ENCODE measurements around the gene PRKCA.
"Not testable (repeated sequence)": the region's sequence is repeated elsewhere in the genome, so short reads cannot be mapped to it uniquely, and the experiment has no call there.

The PRKCA gene

GRCh38 chr17:66469461-66469860, 167.0 kb downstream of the PRKCA start:
- DNase-seq = no peak

GRCh38 chr17:66469890-66470289, 167.5 kb downstream of the PRKCA start:
- no peak for DNase-seq

GRCh38 chr17:66472123-66472522, 169.7 kb downstream of the PRKCA start:
- DNase-seq = no peak

GRCh38 chr17:66474258-66474657, 171.8 kb downstream of the PRKCA start:
- no peak for DNase-seq

GRCh38 chr17:66474806-66475497, 172.5 kb downstream of the PRKCA start:
- DNase-seq = no peak

GRCh38 chr17:66476014-66476413, 173.6 kb downstream of the PRKCA start:
- no peak for DNase-seq

- no peak for DNase-seq
Measured at GRCh38 chr17:66477615-66478283, 175.3 kb downstream of the PRKCA start.

- DNase-seq = not testable (repeated sequence)
Measured at GRCh38 chr17:66479230-66479889, 176.9 kb downstream of the PRKCA start.

GRCh38 chr17:66480243-66480642, 177.8 kb downstream of the PRKCA start:
- DNase-seq = no peak

GRCh38 chr17:66480802-66481201, 178.4 kb downstream of the PRKCA start:
- DNase-seq = no peak

GRCh38 chr17:66481271-66481670, 178.9 kb downstream of the PRKCA start:
- DNase-seq = no peak

GRCh38 chr17:66483906-66484305, 181.5 kb downstream of the PRKCA start:
- DNase-seq = no peak

- no peak for DNase-seq
Measured at GRCh38 chr17:66485309-66485947, 183.0 kb downstream of the PRKCA start.

GRCh38 chr17:66487121-66487520, 184.7 kb downstream of the PRKCA start:
- no peak for DNase-seq

- DNase-seq = no peak
Measured at GRCh38 chr17:66487981-66488468, 185.6 kb downstream of the PRKCA start.

GRCh38 chr17:66488864-66489263, 186.5 kb downstream of the PRKCA start:
- no peak for DNase-seq

- not testable (repeated sequence) for DNase-seq
Measured at GRCh38 chr17:66489576-66489975, 187.2 kb downstream of the PRKCA start.

GRCh38 chr17:66491213-66491612, 188.8 kb downstream of the PRKCA start:
- DNase-seq = no peak

GRCh38 chr17:66491665-66492064, 189.3 kb downstream of the PRKCA start:
- no peak for DNase-seq

GRCh38 chr17:66492080-66492479, 189.7 kb downstream of the PRKCA start:
- DNase-seq = no peak

GRCh38 chr17:66492561-66493005, 190.2 kb downstream of the PRKCA start:
- no peak for DNase-seq

GRCh38 chr17:66493283-66494019, 191.0 kb downstream of the PRKCA start:
- DNase-seq = no peak

Measured in activated CD4-positive, CD25-positive, alpha-beta regulatory T cell (primary cell).